Adipocyte (in vitro differentiated cells): ENCODE data around the gene KCNQ1OT1.

Experiments used
- DNase-seq: peaks from one replicate; pipeline ENCODE4 v3.0.0-alpha.2; 2015; ENCODE audit warnings: low read depth
- H3K27me3 ChIP-seq: replicated peaks from 2 replicates; pipeline ENCODE4 v1.7.0; 2013; ENCODE audit warnings: mild to moderate bottlenecking, low read length, moderate library complexity; ENCODE audit not compliant: control insufficient read depth, insufficient read depth
- H3K36me3 ChIP-seq: 2 replicates; pipeline ENCODE4 v1.7.0; 2013; ENCODE audit warnings: low read length, mild to moderate bottlenecking, moderate library complexity; ENCODE audit not compliant: control insufficient read depth, insufficient read depth, severe bottlenecking
- H3K4me1 ChIP-seq: 2 replicates; pipeline ENCODE4 v1.7.0; 2013; ENCODE audit warnings: mild to moderate bottlenecking, low read length, moderate library complexity; ENCODE audit not compliant: control insufficient read depth, insufficient read depth
- H3K4me3 ChIP-seq: 2 replicates; pipeline ENCODE4 v1.7.0; 2013; ENCODE audit warnings: mild to moderate bottlenecking, low read length, moderate library complexity
- H3K9ac ChIP-seq: 2 replicates; pipeline ENCODE4 v1.7.0; 2013; ENCODE audit warnings: mild to moderate bottlenecking, low read length, moderate library complexity
- H3K9me3 ChIP-seq: 2 replicates; pipeline ENCODE4 v1.7.0; 2013; ENCODE audit warnings: mild to moderate bottlenecking, low read length, moderate library complexity; ENCODE audit not compliant: control insufficient read depth

The KCNQ1OT1 gene

GRCh38 chr11:2564588-2565425, 135.0 kb downstream of the KCNQ1OT1 start:
- DNase-seq: no peak
- no peaks in the 10 kb centered on the region for H3K9me3 ChIP-seq
- no peaks in the 10 kb centered on the region for H3K36me3 ChIP-seq
- H3K9ac ChIP-seq: no peak overlapping the region
- peaks cover 9% of the 10 kb centered on the region for H3K27me3 ChIP-seq
- H3K4me3 ChIP-seq: no peak overlapping the region
- H3K4me1 ChIP-seq: no peaks in the 10 kb centered on the region

DNA sequence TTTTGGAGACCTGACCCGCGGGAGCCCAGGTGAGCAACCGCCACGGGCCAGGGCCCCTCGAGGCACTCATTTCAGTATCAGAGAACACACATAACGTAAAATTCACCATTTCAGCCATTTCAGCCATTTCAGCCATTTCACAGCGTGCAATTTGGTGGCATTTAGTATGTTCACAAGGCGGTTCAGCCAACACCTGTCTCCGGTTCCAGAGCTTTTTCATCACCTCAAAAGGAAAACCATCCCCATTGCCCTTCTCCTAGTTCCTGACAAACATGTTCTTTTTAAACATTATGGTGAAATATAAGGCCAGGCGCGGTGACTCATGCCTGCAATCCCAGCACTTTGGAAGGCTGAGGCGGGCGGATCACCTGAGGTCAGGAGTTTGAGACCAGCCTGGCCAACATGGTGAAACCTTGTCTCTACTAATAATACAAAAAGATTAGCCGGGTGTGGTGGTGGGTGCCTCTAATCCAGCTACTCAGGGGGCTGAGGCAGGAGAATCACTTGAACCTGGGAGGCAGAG, 135.7 kb downstream of the KCNQ1OT1 start:
- no peak for DNase-seq
- H3K4me3 ChIP-seq: no peak overlapping the region

GRCh38 chr11:2563213-2564007, 136.4 kb downstream of the KCNQ1OT1 start:
- no peak overlapping the region for H3K9ac ChIP-seq
- no peak overlapping the region for H3K4me3 ChIP-seq
- H3K9me3 ChIP-seq: no peaks in the 10 kb centered on the region
- no peaks in the 10 kb centered on the region for H3K4me1 ChIP-seq
- no peaks in the 10 kb centered on the region for H3K36me3 ChIP-seq
- no peak for DNase-seq
- H3K27me3 ChIP-seq: peaks cover 9% of the 10 kb centered on the region

More for the DNA sequence above, 135.7 kb downstream of the KCNQ1OT1 start:
- Histone ChIP-seq H3K27me3 (peaks cover 9% of the 10 kb centered on the region), H3K36me3 (no peaks in the 10 kb centered on the region), H3K9ac (no peak overlapping the region), H3K4me1 (no peaks in the 10 kb centered on the region), H3K9me3 (no peaks in the 10 kb centered on the region)

- Histone ChIP-seq H3K36me3 (no peaks in the 10 kb centered on the region), H3K4me1 (no peaks in the 10 kb centered on the region), H3K4me3 (no peak overlapping the region), H3K9ac (no peak overlapping the region), H3K9me3 (peaks cover 2% of the 10 kb centered on the region), H3K27me3 (peaks cover 9% of the 10 kb centered on the region)
- DNase-seq: no peak
Observed at GRCh38 chr11:2562890-2563212, 136.9 kb downstream of the KCNQ1OT1 start.

- Histone ChIP-seq H3K27me3 (peaks cover 9% of the 10 kb centered on the region), H3K36me3 (no peaks in the 10 kb centered on the region), H3K4me1 (no peaks in the 10 kb centered on the region), H3K4me3 (no peak overlapping the region), H3K9ac (no peak overlapping the region), H3K9me3 (peaks cover 11% of the 10 kb centered on the region)
- DNase-seq: no peak
Observed at GRCh38 chr11:2561696-2562581, 137.9 kb downstream of the KCNQ1OT1 start.

- no peak overlapping the region for H3K4me3 ChIP-seq
- H3K9me3 ChIP-seq: peaks cover 11% of the 10 kb centered on the region
- H3K9ac ChIP-seq: no peak overlapping the region
- H3K4me1 ChIP-seq: no peaks in the 10 kb centered on the region
- H3K27me3 ChIP-seq: peaks cover 12% of the 10 kb centered on the region
- no peak for DNase-seq
- no peaks in the 10 kb centered on the region for H3K36me3 ChIP-seq
Observed at GRCh38 chr11:2559527-2560311, 140.1 kb downstream of the KCNQ1OT1 start.

- Histone ChIP-seq H3K9me3 (peaks cover 11% of the 10 kb centered on the region), H3K9ac (no peak overlapping the region), H3K4me1 (no peaks in the 10 kb centered on the region), H3K36me3 (no peaks in the 10 kb centered on the region), H3K27me3 (peaks cover 11% of the 10 kb centered on the region), H3K4me3 (no peak overlapping the region)
- DNase-seq: no peak
Observed at GRCh38 chr11:2558861-2559526, 140.8 kb downstream of the KCNQ1OT1 start.

GRCh38 chr11:2558397-2558796, 141.4 kb downstream of the KCNQ1OT1 start:
- no peaks in the 10 kb centered on the region for H3K4me1 ChIP-seq
- H3K4me3 ChIP-seq: no peak overlapping the region
- DNase-seq: no peak
- H3K9me3 ChIP-seq: peaks cover 11% of the 10 kb centered on the region
- no peak overlapping the region for H3K9ac ChIP-seq
- peaks cover 7% of the 10 kb centered on the region for H3K27me3 ChIP-seq
- no peaks in the 10 kb centered on the region for H3K36me3 ChIP-seq
